IMR-90 (cell line): Measurements from ENCODE around the gene ZBTB3. TPM values are rescaled to one million over a fixed set of nuclear protein-coding genes. Genes with fewer than 3 reads are reported as not detected.
A peak's percentile ranks its signal among the peaks of the same experiment; 100 is the strongest.

ENCODE experiments used
- ATAC-seq: fragments of 200-7000 bp; cut with Tn5 transposase; 2 replicates; pipeline ENCODE4 v1.9.1; 2020; ENCODE audit warnings: low read depth, mild to moderate bottlenecking, moderate library complexity
- BruUV-seq: library from RNA; stranded (reverse); fragments of 400-500 nt; replicated peaks from 2 replicates; lab custom pipeline; 2021; lab: Mats Ljungman, UMichigan
- CTCF ChIA-PET: fragments of 300-600 bp; formaldehyde crosslinking; extraction: SDS; loops from one replicate; lab custom pipeline; 2021; ENCODE audit warnings: antibody characterized with exemption; lab: Yijun Ruan, JAX
- POLR2A ChIA-PET: fragments of 300-600 bp; sonication (Branson Sonifier 250); formaldehyde crosslinking; loops from one replicate; lab custom pipeline; 2022; ENCODE audit warnings: antibody characterized with exemption; ENCODE audit not compliant: unreplicated experiment; lab: Charles Lee
- DNase-seq: peaks from one replicate; pipeline ENCODE4 v3.0.0; 2013
- H2AFZ ChIP-seq: replicated peaks from 2 replicates; pipeline ENCODE3; 2013; ENCODE audit warnings: low read length, mild to moderate bottlenecking; ENCODE audit not compliant: poor library complexity
- H2AK5ac ChIP-seq: 2 replicates; pipeline ENCODE4 v1.6.1; 2013; ENCODE audit warnings: low read depth, low read length, inconsistent platforms
- H2AK9ac ChIP-seq: replicated peaks from 2 replicates; pipeline ENCODE3; 2013; ENCODE audit warnings: mild to moderate bottlenecking, low read depth, low read length, moderate library complexity; ENCODE audit not compliant: poor library complexity
- H2BK120ac ChIP-seq: 2 replicates; pipeline ENCODE4 v1.6.1; 2013; ENCODE audit warnings: low read depth, low read length, inconsistent platforms
- H2BK15ac ChIP-seq: 3 replicates; pipeline ENCODE4 v1.6.1; 2013; ENCODE audit warnings: low read depth, low read length, inconsistent platforms
- H2BK20ac ChIP-seq: 2 replicates; pipeline ENCODE4 v1.6.1; 2013; ENCODE audit warnings: low read depth, mild to moderate bottlenecking, inconsistent platforms, low read length, moderate library complexity
- H2BK5ac ChIP-seq: 2 replicates; pipeline ENCODE4 v1.6.1; 2013; ENCODE audit warnings: mild to moderate bottlenecking, low read depth, low read length, inconsistent platforms; ENCODE audit not compliant: poor library complexity, severe bottlenecking
- H3K14ac ChIP-seq: replicated peaks from 2 replicates; pipeline ENCODE4 v1.6.1; 2013; ENCODE audit warnings: low read depth, low read length, inconsistent platforms
- H3K18ac ChIP-seq: 2 replicates; pipeline ENCODE4 v1.6.1; 2013; ENCODE audit warnings: low read depth, low read length, control low read depth
- H3K23ac ChIP-seq: 2 replicates; pipeline ENCODE4 v1.6.1; 2013; ENCODE audit warnings: low read depth, low read length, inconsistent platforms
- H3K27ac ChIP-seq: 2 replicates; pipeline ENCODE4 v1.5.1; 2013; ENCODE audit warnings: mild to moderate bottlenecking, control low read depth, low read length; ENCODE audit not compliant: insufficient read depth
- H3K27me3 ChIP-seq: 2 replicates; pipeline ENCODE4 v1.6.1; 2013; ENCODE audit warnings: low read length; ENCODE audit not compliant: control insufficient read depth, insufficient read depth
- H3K36me3 ChIP-seq: 2 replicates; pipeline ENCODE4 v1.6.1; 2013; ENCODE audit warnings: low read length, mixed read lengths; ENCODE audit not compliant: control insufficient read depth, insufficient read depth
- H3K4ac ChIP-seq: 2 replicates; pipeline ENCODE4 v1.6.1; 2013; ENCODE audit warnings: low read depth, low read length, inconsistent platforms
- H3K4me1 ChIP-seq: 2 replicates; pipeline ENCODE4 v1.6.1; 2013; ENCODE audit warnings: low read length, mixed read lengths; ENCODE audit not compliant: control insufficient read depth, insufficient read depth
- H3K4me2 ChIP-seq: 2 replicates; pipeline ENCODE4 v1.6.1; 2013; ENCODE audit warnings: low read depth, mild to moderate bottlenecking, control low read depth, low read length, moderate library complexity
- H3K4me3 ChIP-seq: 2 replicates; pipeline ENCODE4 v1.5.1; 2013; ENCODE audit warnings: low read depth, mild to moderate bottlenecking, control low read depth, low read length, moderate library complexity; ENCODE audit not compliant: insufficient read depth
- H3K56ac ChIP-seq: 2 replicates; pipeline ENCODE4 v1.6.1; 2013; ENCODE audit warnings: low read length, inconsistent platforms; ENCODE audit not compliant: insufficient read depth; ENCODE audit errors: extremely low read depth
- H3K79me1 ChIP-seq, 2 experiments: 2 replicates each; pipeline ENCODE4 v1.6.1; 2013; ENCODE audit warnings: low read length in 2 of 2, inconsistent platforms in 1 of 2, low read depth in 1 of 2
- H3K9ac ChIP-seq: 2 replicates; pipeline ENCODE4 v1.6.1; 2013; ENCODE audit warnings: low read depth, low read length, control low read depth
- H3K9me1 ChIP-seq: 2 replicates; pipeline ENCODE4 v1.6.1; 2013; ENCODE audit warnings: low read length, inconsistent platforms; ENCODE audit not compliant: insufficient read depth
- H3K9me3 ChIP-seq: 2 replicates; pipeline ENCODE4 v1.6.1; 2013; ENCODE audit warnings: low read length; ENCODE audit not compliant: control insufficient read depth, insufficient read depth
- H4K20me1 ChIP-seq: 2 replicates; pipeline ENCODE4 v1.6.1; 2013; ENCODE audit warnings: low read length, inconsistent platforms; ENCODE audit not compliant: insufficient read depth
- H4K5ac ChIP-seq: 2 replicates; pipeline ENCODE4 v1.6.1; 2013; ENCODE audit warnings: mild to moderate bottlenecking, low read depth, low read length, control low read depth
- H4K8ac ChIP-seq, 2 experiments: 2 replicates each; pipeline ENCODE4 v1.6.1; 2013; ENCODE audit warnings: low read depth in 2 of 2, low read length in 2 of 2, control low read depth in 1 of 2, inconsistent platforms in 1 of 2
- H4K91ac ChIP-seq: 2 replicates; pipeline ENCODE4 v1.6.1; 2013; ENCODE audit warnings: low read depth, low read length, inconsistent platforms; ENCODE audit not compliant: insufficient read depth
- BHLHE40 ChIP-seq: fragments of 150-350 bp; IDR thresholded peaks from 2 replicates; pipeline ENCODE4 v1.6.1; 2016; ENCODE audit warnings: mild to moderate bottlenecking, low read depth, low read length
- CEBPB ChIP-seq: IDR thresholded peaks from 2 replicates; pipeline ENCODE4 v1.6.1; 2012; ENCODE audit warnings: low read depth, low read length, improper control_type of control experiment
- MAZ ChIP-seq: IDR thresholded peaks from 2 replicates; pipeline ENCODE4 v1.6.1; 2012; ENCODE audit warnings: low read depth, mild to moderate bottlenecking, low read length, improper control_type of control experiment, moderate library complexity, borderline replicate concordance
- MXI1 ChIP-seq: IDR thresholded peaks from 2 replicates; pipeline ENCODE4 v1.6.1; 2012; ENCODE audit warnings: low read depth, mild to moderate bottlenecking, low read length, moderate library complexity, borderline replicate concordance
- POLR2A ChIP-seq: IDR thresholded peaks from 2 replicates; pipeline ENCODE4 v1.6.1; 2012; ENCODE audit warnings: mild to moderate bottlenecking, low read depth, low read length
- RCOR1 ChIP-seq: IDR thresholded peaks from 2 replicates; pipeline ENCODE4 v1.6.1; 2012; ENCODE audit warnings: mild to moderate bottlenecking, low read length, improper control_type of control experiment; ENCODE audit not compliant: insufficient replicate concordance
- RFX5 ChIP-seq: IDR thresholded peaks from 2 replicates; pipeline ENCODE4 v1.8.0; 2012; ENCODE audit warnings: low read depth, mild to moderate bottlenecking, low read length, moderate library complexity
- SMC3 ChIP-seq: fragments of 150-350 bp; IDR thresholded peaks from 2 replicates; pipeline ENCODE4 v1.6.1; 2016; ENCODE audit warnings: low read depth, mild to moderate bottlenecking, antibody characterized with exemption, low read length, moderate library complexity
- WGBS, 2 experiments: methylation state at CpG; one replicate each; pipeline versions ENCODE4 v1.1.5 to v1.1.7; 2013; ENCODE audit warnings: missing lambda C conversion rate in 2 of 2; ENCODE audit not compliant: insufficient read length in 1 of 2; ENCODE audit errors: extremely low coverage in 2 of 2; 5-methylcytosine and 5-hydroxymethylcytosine counted together
- dilution Hi-C: fragments of 300-500 bp; cut with HindIII; formaldehyde crosslinking; loops from one replicate; pipeline ENCODE4 v1.14.3; 2018; ENCODE audit warnings: low sequenced_read_pairs; ENCODE audit not compliant: unreplicated experiment
- in situ Hi-C: fragments of 300-500 bp; cut with MboI; formaldehyde crosslinking; loops from 3 replicates; pipeline ENCODE4 v1.14.3; 2019; ENCODE audit warnings: low sequenced_read_pairs, inconsistent platforms, mixed read lengths
- intact Hi-C: fragments of 100-400 bp; cut with micrococcal nuclease; formaldehyde crosslinking; loops from 2 replicates; pipeline ENCODE4 v1.10.0; 2022
- polyA plus RNA-seq, 3 experiments: library from polyadenylated mRNA; depleted of rRNA; stranded (reverse); fragments of >200 nt; gene quantifications; 2 replicates each; pipeline ENCODE4 v1.2.3, GENCODE V29; 2012; ENCODE audit warnings: low replicate concordance in 1 of 3
- total RNA-seq: library from RNA; depleted of rRNA; stranded (reverse); fragments of >200 nt; gene quantifications from 2 replicates; pipeline ENCODE4 v1.2.3, GENCODE V29; 2012
- TF ChIP-seq, protein P1 (sequence below): conservative IDR thresholded peaks from 2 replicates; pipeline ENCODE4 v1.5.1; 2012; ENCODE audit warnings: mild to moderate bottlenecking, low read depth, low read length, improper control_type of control experiment

Gene ZBTB3
- total and polyA plus RNA-seq, 2 of the 4 experiments (the other 2 are of a cell fraction), result 3.4 to 8.1 TPM

DNA sequence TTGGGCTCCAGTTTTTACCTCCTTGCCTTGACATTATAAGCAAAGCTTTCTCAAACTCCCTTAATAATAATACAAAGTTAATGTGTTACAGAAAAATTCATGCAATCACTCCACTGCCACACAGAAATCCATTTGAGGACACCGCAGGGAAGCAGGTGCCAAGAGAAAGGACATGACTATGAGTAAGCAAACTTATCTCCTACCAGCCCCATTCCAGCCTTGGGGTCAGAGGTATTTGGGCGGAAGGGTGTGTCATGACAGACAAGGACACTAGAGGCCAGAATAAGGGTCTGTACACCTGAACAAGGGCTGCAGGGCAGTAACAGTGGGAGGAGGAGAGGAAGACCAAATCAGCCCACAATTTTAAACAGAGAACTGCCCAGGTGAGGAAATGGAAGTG is 40.6 kb downstream of the ZBTB3 start (continued):
- no peak for TF ChIP-seq BHLHE40
- TF ChIP-seq RFX5, result no peak
- no peak for TF ChIP-seq MAZ
- TF ChIP-seq SMC3, result no peak
- TF ChIP-seq MXI1, result no peak

DNA sequence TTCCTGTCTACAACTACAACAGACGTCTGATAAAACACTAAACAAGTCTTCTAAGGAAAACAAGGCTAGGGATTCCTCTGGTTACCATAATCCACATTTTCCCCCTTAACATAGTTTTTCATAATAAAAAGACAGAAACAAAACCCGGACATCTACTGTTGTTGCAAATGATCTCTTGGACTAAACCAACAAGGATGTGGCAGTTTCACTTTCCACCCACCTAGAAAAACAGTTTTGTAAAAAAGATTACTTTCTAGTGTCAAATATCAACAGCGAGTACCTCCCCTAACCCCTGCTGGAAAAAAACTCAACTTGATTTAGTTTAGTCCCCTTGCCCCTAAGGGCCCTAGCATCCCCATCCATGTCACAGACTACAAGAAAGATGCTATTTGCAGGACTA is 41.1 kb downstream of the ZBTB3 start:
- ChIA-PET CTCF (no interaction called here), POLR2A (no interaction called here)
- dilution Hi-C loops, result no loop called here
- WGBS, 2 experiments, result no CpG with 5 or more reads among the region's 3 CpGs
- Histone ChIP-seq H4K8ac (no peak overlapping the region), H3K4me1 (peaks cover 12% of the 10 kb centered on the region), H3K27ac (no peak overlapping the region; the same call in 1 of the 2 replicates), H2AFZ (no peak overlapping the region), H3K4me3 (no peak overlapping the region), H2AK9ac (no peak overlapping the region), H3K14ac (no peak overlapping the region), H2BK5ac (no peak overlapping the region), H2BK120ac (no peak overlapping the region), H3K9ac (no peak overlapping the region), H3K9me3 (no peaks in the 10 kb centered on the region), H3K79me1 (peaks cover 27 to 64% of the 10 kb centered on the region in 2 experiments), H3K18ac (no peak overlapping the region), H3K4ac (no peak overlapping the region), H3K36me3 (peaks cover 51% of the 10 kb centered on the region), H4K91ac (no peak overlapping the region), H4K20me1 (no peaks in the 10 kb centered on the region), H3K9me1 (peaks cover 10% of the 10 kb centered on the region), H2BK20ac (no peak overlapping the region), H2AK5ac (no peak overlapping the region), H3K4me2 (no peak overlapping the region), H3K56ac (no peak overlapping the region), H4K5ac (no peak overlapping the region), H2BK15ac (no peak overlapping the region), H3K23ac (no peak overlapping the region), H3K27me3 (no peaks in the 10 kb centered on the region)
- no peak for DNase-seq
- ATAC-seq, result no peak
- in situ Hi-C loops, result no loop called here
- intact Hi-C loops, result no loop called here
- no peak for TF ChIP-seq POLR2A
- no peak for TF ChIP-seq RCOR1
- TF ChIP-seq, protein P1, sequence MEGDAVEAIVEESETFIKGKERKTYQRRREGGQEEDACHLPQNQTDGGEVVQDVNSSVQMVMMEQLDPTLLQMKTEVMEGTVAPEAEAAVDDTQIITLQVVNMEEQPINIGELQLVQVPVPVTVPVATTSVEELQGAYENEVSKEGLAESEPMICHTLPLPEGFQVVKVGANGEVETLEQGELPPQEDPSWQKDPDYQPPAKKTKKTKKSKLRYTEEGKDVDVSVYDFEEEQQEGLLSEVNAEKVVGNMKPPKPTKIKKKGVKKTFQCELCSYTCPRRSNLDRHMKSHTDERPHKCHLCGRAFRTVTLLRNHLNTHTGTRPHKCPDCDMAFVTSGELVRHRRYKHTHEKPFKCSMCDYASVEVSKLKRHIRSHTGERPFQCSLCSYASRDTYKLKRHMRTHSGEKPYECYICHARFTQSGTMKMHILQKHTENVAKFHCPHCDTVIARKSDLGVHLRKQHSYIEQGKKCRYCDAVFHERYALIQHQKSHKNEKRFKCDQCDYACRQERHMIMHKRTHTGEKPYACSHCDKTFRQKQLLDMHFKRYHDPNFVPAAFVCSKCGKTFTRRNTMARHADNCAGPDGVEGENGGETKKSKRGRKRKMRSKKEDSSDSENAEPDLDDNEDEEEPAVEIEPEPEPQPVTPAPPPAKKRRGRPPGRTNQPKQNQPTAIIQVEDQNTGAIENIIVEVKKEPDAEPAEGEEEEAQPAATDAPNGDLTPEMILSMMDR, result no peak
- TF ChIP-seq CEBPB, result no peak
- BruUV-seq, result TSS peak; percentile 70
